ENCODE results near the gene TRMO. TPM values are rescaled to one million over a fixed set of nuclear protein-coding genes. Genes with fewer than 3 reads are reported as not detected.

Gene TRMO
- total RNA-seq, 1 experiment from 2014 or later: 15.8 TPM

- CTCF ChIA-PET: no interaction called here
- BruUV-seq (replicated peaks): no TSS peak
- intact Hi-C loops (cut with micrococcal nuclease; ENCODE audit: unreplicated experiment): no loop called here
Measured at GRCh38 chr9:97875111-97875510, 47.2 kb downstream of the TRMO start.

GRCh38 chr9:97874624-97875023, 47.7 kb downstream of the TRMO start:
- POLR2A ChIA-PET (ENCODE audit: unreplicated experiment): interaction anchor here (0.6 to 0.7 kb wide), 2 partner anchors 22 to 23 kb away, joined by 4 read pairs; partner anchors contain the start of gene FOXE1
- Histone ChIP-seq H4K20me1 (ENCODE audit: insufficient read depth) (no peaks in the 10 kb centered on the region), H3K27me3 (ENCODE audit: insufficient read depth, low read depth) (no peaks in the 10 kb centered on the region), H3K9me3 (ENCODE audit: insufficient read depth, low read depth) (no peaks in the 10 kb centered on the region), H2AFZ (no peak overlapping the region), H3K36me3 (ENCODE audit: low read depth) (no peaks in the 10 kb centered on the region), H3K4me1 (replicated peaks; ENCODE audit: insufficient read depth) (peaks cover 28% of the 10 kb centered on the region), H3K4me2 (no peak overlapping the region), H3K9me2 (ENCODE audit: insufficient read depth) (no peaks in the 10 kb centered on the region), H3K27ac (no peak overlapping the region), H3K79me2 (ENCODE audit: low read depth) (no peaks in the 10 kb centered on the region), H3F3A (ENCODE audit: insufficient read depth, low read depth) (peaks cover 28% of the 10 kb centered on the region), H3K4me3 (no peak overlapping the region)
- TF ChIP-seq EZH2 (IDR thresholded peaks at IDR 0.05; ENCODE audit: low read depth) (no peak), CTCF (conservative IDR thresholded peaks at IDR 0.05) (no peak)
- BruUV-seq (replicated peaks): no TSS peak
- CTCF ChIA-PET: interaction anchor here (0.6 kb wide), 1 partner anchor 27 kb away, joined by 3 read pairs; no protein-coding TSS in a partner anchor
- DNase-seq: no peak
- intact Hi-C loops (cut with micrococcal nuclease; ENCODE audit: unreplicated experiment): no loop called here

More at GRCh38 chr9:97875111-97875510, 47.2 kb downstream of the TRMO start:
- H3K27ac ChIP-seq: no peak overlapping the region
- H3F3A ChIP-seq (ENCODE audit: insufficient read depth, low read depth): peaks cover 28% of the 10 kb centered on the region
- H3K9me3 ChIP-seq (ENCODE audit: insufficient read depth, low read depth): no peaks in the 10 kb centered on the region
- no peak overlapping the region for H2AFZ ChIP-seq
- TF ChIP-seq CTCF (conservative IDR thresholded peaks at IDR 0.05) (no peak), EZH2 (IDR thresholded peaks at IDR 0.05; ENCODE audit: low read depth) (no peak)
- H3K27me3 ChIP-seq (ENCODE audit: insufficient read depth, low read depth): no peaks in the 10 kb centered on the region
- no peaks in the 10 kb centered on the region for H4K20me1 ChIP-seq (ENCODE audit: insufficient read depth)
- no peaks in the 10 kb centered on the region for H3K9me2 ChIP-seq (ENCODE audit: insufficient read depth)
- no peak overlapping the region for H3K4me2 ChIP-seq
- POLR2A ChIA-PET (ENCODE audit: unreplicated experiment): no interaction called here
- no peak for DNase-seq
- no peaks in the 10 kb centered on the region for H3K36me3 ChIP-seq (ENCODE audit: low read depth)
- no peaks in the 10 kb centered on the region for H3K79me2 ChIP-seq (ENCODE audit: low read depth)
- no peak overlapping the region for H3K4me3 ChIP-seq
- peaks cover 28% of the 10 kb centered on the region for H3K4me1 ChIP-seq (replicated peaks; ENCODE audit: insufficient read depth)

- no peak for TF ChIP-seq CTCF (conservative IDR thresholded peaks at IDR 0.05)
- no peak for TF ChIP-seq EZH2 (IDR thresholded peaks at IDR 0.05; ENCODE audit: low read depth)
- BruUV-seq (replicated peaks): no TSS peak
- CTCF ChIA-PET: interaction anchor here (0.6 kb wide), 1 partner anchor 28 kb away, joined by 3 read pairs; no protein-coding TSS in a partner anchor
- Histone ChIP-seq H3K4me1 (replicated peaks; ENCODE audit: insufficient read depth) (peaks cover 28% of the 10 kb centered on the region), H3K4me3 (no peak overlapping the region), H3K27me3 (ENCODE audit: insufficient read depth, low read depth) (no peaks in the 10 kb centered on the region), H3K4me2 (peak overlapping the region; percentile 35), H3K27ac (peak overlapping the region; percentile 13; the same call in 1 of the 2 replicates), H3K9me3 (ENCODE audit: insufficient read depth, low read depth) (no peaks in the 10 kb centered on the region), H3K79me2 (ENCODE audit: low read depth) (no peaks in the 10 kb centered on the region), H4K20me1 (ENCODE audit: insufficient read depth) (no peaks in the 10 kb centered on the region), H3F3A (ENCODE audit: insufficient read depth, low read depth) (peaks cover 28% of the 10 kb centered on the region), H3K9me2 (ENCODE audit: insufficient read depth) (no peaks in the 10 kb centered on the region), H2AFZ (peak overlapping the region; percentile 31; the same call in 1 of the 2 replicates), H3K36me3 (ENCODE audit: low read depth) (no peaks in the 10 kb centered on the region)
- POLR2A ChIA-PET (ENCODE audit: unreplicated experiment): interaction anchor here (0.6 kb wide), 1 partner anchor 21 kb away, joined by 4 read pairs; the partner anchor contains the start of gene FOXE1
- peak; percentile 60 to 69 for DNase-seq
- intact Hi-C loops (cut with micrococcal nuclease; ENCODE audit: unreplicated experiment): no loop called here
Measured at GRCh38 chr9:97873882-97874281, 48.4 kb downstream of the TRMO start.

All from PC-9 (cell line).